Esophagus squamous epithelium (tissue), 5 donors: ENCODE measurements around the gene KMT2E. TPM values are rescaled to one million over a fixed set of nuclear protein-coding genes. Genes with fewer than 3 reads are reported as not detected.

Experiments
- DNase-seq: peaks from one replicate; lab custom pipeline; 2025; lab: John Stamatoyannopoulos, UW
- H3K27ac ChIP-seq, 4 donors: fragments of 200-600 bp; sonication (generic); one replicate each; pipeline ENCODE4 v1.5.1; 2016 to 2019; ENCODE audit warnings: mild to moderate bottlenecking in 1 of 4
- H3K27me3 ChIP-seq, 4 donors: fragments of 200-600 bp; sonication (generic); 1 replicate in 3 of 4; 2 replicates in 1 of 4; pipeline versions ENCODE4 v1.5.1 to v1.6.0; 2017 to 2021; ENCODE audit warnings: antibody characterized with exemption in 1 of 4
- H3K36me3 ChIP-seq, 3 donors: fragments of 200-600 bp; sonication (generic); one replicate each; pipeline ENCODE4 v1.5.1; 2016 to 2019
- H3K4me1 ChIP-seq, 3 donors: fragments of 200-600 bp; sonication (generic); one replicate each; pipeline ENCODE4 v1.5.1; 2017 to 2019
- H3K4me3 ChIP-seq, 4 donors: fragments of 200-600 bp; sonication (generic); 1 replicate in 3 of 4; 2 replicates in 1 of 4; pipeline ENCODE4 v1.5.1; 2016 to 2019; ENCODE audit warnings: mild to moderate bottlenecking in 2 of 4, moderate library complexity in 1 of 4
- H3K9me3 ChIP-seq, 3 donors: fragments of 200-600 bp; sonication (generic); one replicate each; pipeline ENCODE4 v1.5.1; 2016 to 2019
- CTCF ChIP-seq, 6 experiments: fragments of 450-650 bp in 4 of 6; fragments of 200-600 bp in 2 of 6; sonication (generic) in 2 of 6; IDR thresholded peaks; one replicate each; pipeline ENCODE4 v1.5.1; 2016 to 2019; ENCODE audit warnings: antibody characterized with exemption in 6 of 6, mild to moderate bottlenecking in 4 of 6, moderate library complexity in 4 of 6
- POLR2A ChIP-seq, 4 donors: fragments of 450-650 bp; IDR thresholded peaks; one replicate each; pipeline ENCODE4 v1.6.1; 2017; ENCODE audit warnings: antibody characterized with exemption in 4 of 4, mild to moderate bottlenecking in 4 of 4, moderate library complexity in 3 of 4
- WGBS, 2 donors: methylation state at CpG; one replicate each; pipeline ENCODE4 v1.1.5; 2018; 5-methylcytosine and 5-hydroxymethylcytosine counted together
- intact Hi-C: fragments of 100-400 bp; cut with DNase I; formaldehyde crosslinking; loops from one replicate; pipeline ENCODE4 v1.15.0; 2022
- total RNA-seq, 4 donors: library from RNA; depleted of rRNA; stranded (reverse); fragments of >200 nt; gene quantifications; one replicate each; pipeline ENCODE4 v1.1.0, GENCODE V29; 2016
- donor health status: DM: yes; HTN: yes; CAD: no.

The KMT2E gene
- total RNA-seq, 4 donors from 2014 or later: 37.2 to 80.5 (median 54.4) TPM

- Histone ChIP-seq H3K9me3 (no peaks in the 10 kb centered on the region), H3K4me3 (no peak overlapping the region), H3K27ac (no peak overlapping the region), H3K27me3 (no peaks in the 10 kb centered on the region), H3K36me3 (peaks cover 6 to 59% (median 9%) of the 10 kb centered on the region in 3 donors), H3K4me1 (no peaks in the 10 kb centered on the region)
- intact Hi-C loops: no loop called here
- no peak for TF ChIP-seq POLR2A (IDR thresholded peaks at IDR 0.05)
- TF ChIP-seq CTCF (IDR thresholded peaks at IDR 0.05): no peak
- 90 to 97% methylated on average over 7 to 11 of the region's 12 CpGs for WGBS, 2 donors
- no peak for DNase-seq
These were observed 111.7 kb downstream of the KMT2E start for GRCh38 chr7:105125745-105126144.

GRCh38 chr7:105126436-105126975, 112.5 kb downstream of the KMT2E start:
- Histone ChIP-seq H3K27me3 (no peaks in the 10 kb centered on the region), H3K9me3 (no peaks in the 10 kb centered on the region), H3K36me3 (peaks cover 6 to 59% (median 9%) of the 10 kb centered on the region in 3 donors), H3K4me3 (no peak overlapping the region), H3K4me1 (no peaks in the 10 kb centered on the region), H3K27ac (no peak overlapping the region)
- whole genome bisulfite sequencing, 2 donors: 70 to 75% methylated on average over 4 of the region's 4 CpGs
- intact Hi-C loops: no loop called here
- no peak for DNase-seq
- TF ChIP-seq POLR2A (IDR thresholded peaks at IDR 0.05) (no peak), CTCF (IDR thresholded peaks at IDR 0.05) (no peak)

GRCh38 chr7:105127179-105127578, 113.2 kb downstream of the KMT2E start:
- Histone ChIP-seq H3K4me3 (no peak overlapping the region), H3K27ac (no peak overlapping the region), H3K9me3 (no peaks in the 10 kb centered on the region), H3K27me3 (no peaks in the 10 kb centered on the region), H3K4me1 (no peaks in the 10 kb centered on the region), H3K36me3 (peaks cover 6 to 63% (median 9%) of the 10 kb centered on the region in 3 donors)
- 86 to 87% methylated on average over 8 of the region's 8 CpGs for WGBS, 2 donors
- intact Hi-C loops: no loop called here
- DNase-seq: no peak
- no peak for TF ChIP-seq POLR2A (IDR thresholded peaks at IDR 0.05)
- TF ChIP-seq CTCF (IDR thresholded peaks at IDR 0.05): no peak

- no peaks in the 10 kb centered on the region for H3K9me3 ChIP-seq
- TF ChIP-seq CTCF (IDR thresholded peaks at IDR 0.05) (no peak), POLR2A (IDR thresholded peaks at IDR 0.05) (no peak)
- intact Hi-C loops: no loop called here
- no peak overlapping the region for H3K27ac ChIP-seq
- WGBS, 2 donors: 85 to 94% methylated on average over 4 to 5 of the region's 5 CpGs
- no peaks in the 10 kb centered on the region for H3K4me1 ChIP-seq
- H3K4me3 ChIP-seq: no peak overlapping the region
- no peaks in the 10 kb centered on the region for H3K27me3 ChIP-seq
- peaks cover 9 to 73% (median 13%) of the 10 kb centered on the region in 3 donors for H3K36me3 ChIP-seq
- DNase-seq: no peak
These were observed 116.0 kb downstream of the KMT2E start for GRCh38 chr7:105130048-105130447.

- H3K9me3 ChIP-seq: no peaks in the 10 kb centered on the region
- H3K4me3 ChIP-seq: no peak overlapping the region
- no peaks in the 10 kb centered on the region for H3K27me3 ChIP-seq
- H3K4me1 ChIP-seq: no peaks in the 10 kb centered on the region
- WGBS, 2 donors: 78 to 84% methylated on average over 2 of the region's 2 CpGs
- intact Hi-C loops: no loop called here
- H3K27ac ChIP-seq: no peak overlapping the region
- no peak for DNase-seq
- peaks cover 9 to 72% (median 13%) of the 10 kb centered on the region in 3 donors for H3K36me3 ChIP-seq
- no peak for TF ChIP-seq POLR2A (IDR thresholded peaks at IDR 0.05)
- no peak for TF ChIP-seq CTCF (IDR thresholded peaks at IDR 0.05)
These were observed 116.6 kb downstream of the KMT2E start for GRCh38 chr7:105130580-105130979.
